ENCODE measurements around the gene TRAFD1. TPM values are rescaled to one million over a fixed set of nuclear protein-coding genes. Genes with fewer than 3 reads are reported as not detected.

The TRAFD1 gene
- total RNA-seq, 1 donor from 2014 or later: 27.5 TPM

GRCh38 chr12:112182499-112182898, 57.1 kb downstream of the TRAFD1 start:
- H3K4me1 Mint-ChIP-seq (ENCODE audit: low read depth): peaks cover 9% of the 10 kb centered on the region
- H3K36me3 Mint-ChIP-seq (ENCODE audit: low read depth): peaks cover 15% of the 10 kb centered on the region
- H3K27ac Mint-ChIP-seq (ENCODE audit: unreplicated experiment): no peak overlapping the region
- no peaks in the 10 kb centered on the region for H3K27me3 Mint-ChIP-seq (ENCODE audit: low read depth)
- no peak for DNase-seq (ENCODE audit: low spot score)
- no peak for TF ChIP-seq CTCF (IDR thresholded peaks at IDR 0.05)
- H3K9me3 Mint-ChIP-seq (ENCODE audit: low read depth): no peaks in the 10 kb centered on the region
- H3K4me3 Mint-ChIP-seq (ENCODE audit: unreplicated experiment): no peak overlapping the region

GRCh38 chr12:112183141-112184021, 58.0 kb downstream of the TRAFD1 start:
- Mint-ChIP-seq H3K4me1 (ENCODE audit: low read depth) (peaks cover 9% of the 10 kb centered on the region), H3K27ac (ENCODE audit: unreplicated experiment) (peak overlapping the region; percentile 12), H3K36me3 (ENCODE audit: low read depth) (peaks cover 13% of the 10 kb centered on the region), H3K27me3 (ENCODE audit: low read depth) (no peaks in the 10 kb centered on the region), H3K9me3 (ENCODE audit: low read depth) (no peaks in the 10 kb centered on the region), H3K4me3 (ENCODE audit: unreplicated experiment) (no peak overlapping the region)
- TF ChIP-seq CTCF (IDR thresholded peaks at IDR 0.05): no peak
- no peak for DNase-seq (ENCODE audit: low spot score)

- Mint-ChIP-seq H3K4me3 (ENCODE audit: unreplicated experiment) (no peak overlapping the region), H3K4me1 (ENCODE audit: low read depth) (peaks cover 9% of the 10 kb centered on the region), H3K36me3 (ENCODE audit: low read depth) (peaks cover 10% of the 10 kb centered on the region), H3K27me3 (ENCODE audit: low read depth) (no peaks in the 10 kb centered on the region), H3K27ac (ENCODE audit: unreplicated experiment) (no peak overlapping the region), H3K9me3 (ENCODE audit: low read depth) (no peaks in the 10 kb centered on the region)
- no peak for DNase-seq (ENCODE audit: low spot score)
- TF ChIP-seq CTCF (IDR thresholded peaks at IDR 0.05): no peak
Measured at GRCh38 chr12:112184056-112184887, 58.9 kb downstream of the TRAFD1 start.

- TF ChIP-seq CTCF (IDR thresholded peaks at IDR 0.05): no peak
- H3K36me3 Mint-ChIP-seq (ENCODE audit: low read depth): peaks cover 15% of the 10 kb centered on the region
- DNase-seq (ENCODE audit: low spot score): no peak
- no peaks in the 10 kb centered on the region for H3K27me3 Mint-ChIP-seq (ENCODE audit: low read depth)
- peaks cover 9% of the 10 kb centered on the region for H3K4me1 Mint-ChIP-seq (ENCODE audit: low read depth)
- no peaks in the 10 kb centered on the region for H3K9me3 Mint-ChIP-seq (ENCODE audit: low read depth)
- H3K27ac Mint-ChIP-seq (ENCODE audit: unreplicated experiment): no peak overlapping the region
- H3K4me3 Mint-ChIP-seq (ENCODE audit: unreplicated experiment): no peak overlapping the region
Measured at GRCh38 chr12:112185093-112185923, 59.9 kb downstream of the TRAFD1 start.
